GM18499 (cell line): ENCODE data around the gene ADAMTS2.
"Not testable (repeated sequence)": the region's sequence is repeated elsewhere in the genome, so short reads cannot be mapped to it uniquely, and the experiment has no call there.

ENCODE experiments used
- ATAC-seq: cut with Tn5 transposase; IDR thresholded peaks from one replicate; pipeline ENCODE4 v1.9.1; 2021; ENCODE audit warnings: moderate number of reproducible peaks; ENCODE audit not compliant: insufficient read depth, unreplicated experiment

ADAMTS2 gene

DNA sequence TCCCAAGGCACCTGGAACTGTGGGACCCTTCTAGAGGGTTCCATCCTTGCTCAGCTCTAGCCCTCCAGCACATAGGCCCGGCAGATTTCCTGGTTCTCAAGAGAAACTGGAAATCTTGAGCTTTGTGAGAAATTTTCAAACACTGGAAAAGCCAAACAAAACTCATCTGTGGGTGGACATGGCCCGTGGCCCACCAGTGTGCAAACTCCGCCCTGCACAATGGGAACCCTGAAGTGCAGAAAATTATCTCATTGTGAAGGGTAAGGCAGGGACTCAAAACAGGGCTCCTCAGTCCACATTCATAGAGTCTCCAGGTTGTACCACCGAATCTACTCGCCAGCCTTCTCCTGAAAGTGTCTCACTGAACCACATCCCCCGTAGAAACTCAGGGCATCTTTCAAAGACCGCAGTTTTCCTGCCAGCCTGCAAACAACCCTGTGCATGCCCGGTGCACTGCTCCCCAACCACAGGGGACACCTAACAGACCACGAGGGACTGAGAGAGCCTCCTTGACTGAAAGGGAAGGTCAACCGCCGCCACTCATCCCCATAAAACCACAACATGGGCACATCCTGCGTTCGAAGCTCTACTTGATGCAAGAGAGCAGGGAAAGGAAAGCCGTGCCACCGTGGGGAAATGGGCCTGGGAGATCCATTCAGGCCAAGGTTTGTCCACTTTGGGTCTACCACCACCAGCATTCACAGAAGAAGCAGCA, 18.1 kb downstream of the ADAMTS2 start:
- ATAC-seq = no peak

DNA sequence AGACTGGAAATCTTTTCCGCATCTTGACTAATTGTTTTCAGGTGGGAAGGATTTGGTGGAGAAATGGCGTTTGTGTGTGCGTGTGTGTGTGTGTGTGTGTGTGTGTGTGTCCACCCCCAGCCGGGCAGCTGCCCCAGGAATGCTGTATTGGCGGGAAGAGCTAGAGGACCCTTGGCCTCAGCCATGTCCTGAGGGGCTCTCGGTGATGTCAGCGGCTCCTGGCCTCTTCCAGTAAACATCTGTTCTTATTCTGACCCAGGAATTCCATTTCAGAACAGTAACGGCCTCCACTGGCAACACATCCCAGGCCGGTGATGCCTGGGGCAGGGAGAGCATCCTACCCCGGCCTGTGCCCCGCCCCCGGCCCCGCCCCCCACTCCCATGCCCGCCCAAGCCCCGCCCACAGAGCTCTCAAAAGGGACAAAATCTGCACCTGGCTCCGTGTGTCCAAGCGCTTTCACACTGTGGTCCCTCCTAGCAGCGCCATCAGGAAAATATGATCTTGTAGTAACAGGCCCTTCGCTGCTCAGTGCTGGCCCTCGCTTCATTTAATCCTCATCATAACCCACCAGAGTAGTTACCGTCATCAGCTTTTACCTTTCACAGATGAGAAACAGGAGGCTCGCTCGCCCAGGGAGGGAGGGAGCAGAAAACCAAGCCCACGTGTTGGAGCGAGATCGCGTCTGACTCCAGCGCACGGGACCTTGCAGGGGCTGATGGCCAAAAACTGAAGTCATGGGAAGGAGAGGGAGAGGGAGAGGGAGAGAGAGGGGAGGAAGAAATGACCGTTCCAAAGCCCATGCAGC, 18.9 kb downstream of the ADAMTS2 start:
- ATAC-seq = no peak

DNA sequence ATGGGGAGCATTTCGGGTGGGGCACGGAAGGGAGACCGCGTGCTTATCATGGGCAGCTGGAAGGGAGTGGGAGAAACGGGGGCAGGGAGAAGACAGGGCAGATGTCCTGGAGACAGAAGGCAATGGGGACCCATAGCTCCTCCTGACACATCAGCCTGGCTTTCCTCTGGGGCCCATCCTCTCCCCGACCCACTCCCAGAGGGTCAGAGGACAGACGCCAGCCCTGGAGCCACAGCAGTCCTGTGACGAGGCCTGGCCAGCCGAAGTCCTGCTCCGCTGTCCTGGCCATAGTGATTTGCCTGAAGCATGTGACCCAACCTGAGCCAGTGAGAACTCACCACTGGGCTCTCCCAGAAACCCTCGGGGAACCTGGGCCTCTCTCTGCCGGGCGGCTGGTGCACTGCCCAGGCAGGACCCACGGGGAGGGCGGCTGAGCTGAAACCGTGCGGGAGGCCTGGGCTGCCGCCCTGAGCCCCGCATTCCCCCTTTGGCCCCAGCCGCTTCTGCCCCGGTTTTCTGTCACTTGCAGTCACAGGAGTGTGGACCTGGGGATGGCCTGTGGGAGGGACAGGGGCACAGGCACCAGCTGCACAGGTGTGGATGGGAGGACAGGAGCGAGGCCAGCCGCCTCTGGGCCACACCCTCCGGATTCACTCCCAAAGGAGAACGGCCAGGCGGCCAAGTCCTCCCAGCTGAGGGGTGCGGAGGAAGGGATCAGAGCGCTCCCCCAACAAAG, 19.8 kb downstream of the ADAMTS2 start:
- ATAC-seq = no peak

DNA sequence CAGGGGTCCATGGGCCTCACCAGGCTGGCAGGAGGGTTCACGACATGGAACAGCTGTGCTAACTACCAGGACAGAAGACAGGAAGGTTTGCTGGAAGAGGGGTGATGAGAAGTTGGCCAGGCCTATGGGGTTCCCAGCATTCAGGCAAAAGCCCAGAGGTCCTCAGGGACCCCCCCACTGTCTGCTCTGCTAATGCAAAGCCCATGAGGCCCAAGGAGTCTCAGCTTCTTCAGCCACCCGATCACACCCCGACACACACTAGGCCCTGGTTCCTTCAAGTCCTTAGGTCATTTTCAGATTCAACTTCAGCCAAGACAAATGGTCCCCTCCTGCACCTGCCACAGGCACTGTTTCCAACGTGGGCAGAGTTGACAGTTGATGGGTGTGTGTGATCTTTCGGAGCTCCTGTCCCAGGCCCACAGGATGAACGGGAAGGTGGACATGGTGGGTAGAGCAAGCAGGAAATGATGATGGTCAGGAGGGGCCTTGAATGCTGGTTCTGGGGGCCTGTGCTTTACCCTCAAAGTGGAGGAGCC, 20.4 kb downstream of the ADAMTS2 start:
- ATAC-seq = no peak

DNA sequence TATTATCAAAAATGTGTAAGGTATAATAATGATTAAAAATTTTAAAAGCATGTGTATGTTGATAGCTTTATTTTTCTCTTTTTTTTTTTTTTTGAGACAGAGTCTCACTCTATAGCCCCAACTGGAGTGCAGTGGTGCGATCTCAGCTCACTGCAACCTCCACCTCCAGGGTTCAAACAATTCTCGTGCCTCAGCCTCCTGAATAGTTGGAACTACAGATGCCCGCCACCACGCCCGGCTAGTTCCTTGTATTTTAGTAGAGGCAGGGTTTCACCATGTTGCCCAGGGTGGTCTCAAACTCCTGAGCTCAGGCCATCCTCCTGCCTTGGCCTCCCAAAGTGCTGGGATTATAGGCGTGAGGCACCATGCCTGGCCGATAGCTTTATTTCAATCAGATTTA, 20.9 kb downstream of the ADAMTS2 start:
- not testable (repeated sequence) for ATAC-seq

DNA sequence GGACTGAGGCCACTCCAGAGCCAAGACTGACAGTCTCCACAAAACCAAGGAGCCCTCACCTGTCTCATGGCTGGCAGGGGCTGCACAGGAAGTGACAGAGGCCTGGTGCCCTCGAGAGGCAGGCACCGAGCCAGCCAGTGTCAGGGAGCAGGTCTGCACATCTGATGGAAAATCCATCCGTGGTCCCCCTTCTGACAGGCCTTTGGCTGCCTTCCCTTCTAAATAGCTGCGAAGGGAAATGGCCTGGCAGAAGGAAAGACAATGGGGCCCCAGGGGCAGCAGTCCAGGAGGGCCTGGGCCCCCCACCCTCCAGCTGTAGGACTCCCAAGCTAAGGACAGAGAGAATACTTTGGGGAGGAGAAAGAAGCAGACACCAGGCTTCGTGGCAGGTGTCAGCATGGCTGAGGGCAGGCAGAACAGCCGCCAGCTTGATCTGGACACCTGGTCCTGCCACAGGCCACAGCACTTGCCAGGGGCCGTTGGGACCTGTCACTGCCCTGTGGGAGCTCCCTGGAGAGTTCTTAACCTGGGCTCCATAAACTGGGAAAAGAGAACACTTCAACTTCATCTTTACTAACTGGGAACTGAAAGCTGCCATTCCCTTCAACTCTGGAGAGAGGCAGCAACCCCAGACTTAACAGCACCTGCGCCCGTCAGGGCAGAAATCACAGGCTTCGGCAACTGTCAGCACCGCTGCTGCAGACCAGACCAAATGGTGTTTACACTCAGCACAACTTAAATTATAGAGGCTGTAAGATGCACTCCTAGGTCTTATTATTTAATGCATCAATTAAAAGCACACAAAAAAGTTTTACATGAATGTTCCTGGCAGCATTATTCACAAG, 22.0 kb downstream of the ADAMTS2 start:
- no peak for ATAC-seq

DNA sequence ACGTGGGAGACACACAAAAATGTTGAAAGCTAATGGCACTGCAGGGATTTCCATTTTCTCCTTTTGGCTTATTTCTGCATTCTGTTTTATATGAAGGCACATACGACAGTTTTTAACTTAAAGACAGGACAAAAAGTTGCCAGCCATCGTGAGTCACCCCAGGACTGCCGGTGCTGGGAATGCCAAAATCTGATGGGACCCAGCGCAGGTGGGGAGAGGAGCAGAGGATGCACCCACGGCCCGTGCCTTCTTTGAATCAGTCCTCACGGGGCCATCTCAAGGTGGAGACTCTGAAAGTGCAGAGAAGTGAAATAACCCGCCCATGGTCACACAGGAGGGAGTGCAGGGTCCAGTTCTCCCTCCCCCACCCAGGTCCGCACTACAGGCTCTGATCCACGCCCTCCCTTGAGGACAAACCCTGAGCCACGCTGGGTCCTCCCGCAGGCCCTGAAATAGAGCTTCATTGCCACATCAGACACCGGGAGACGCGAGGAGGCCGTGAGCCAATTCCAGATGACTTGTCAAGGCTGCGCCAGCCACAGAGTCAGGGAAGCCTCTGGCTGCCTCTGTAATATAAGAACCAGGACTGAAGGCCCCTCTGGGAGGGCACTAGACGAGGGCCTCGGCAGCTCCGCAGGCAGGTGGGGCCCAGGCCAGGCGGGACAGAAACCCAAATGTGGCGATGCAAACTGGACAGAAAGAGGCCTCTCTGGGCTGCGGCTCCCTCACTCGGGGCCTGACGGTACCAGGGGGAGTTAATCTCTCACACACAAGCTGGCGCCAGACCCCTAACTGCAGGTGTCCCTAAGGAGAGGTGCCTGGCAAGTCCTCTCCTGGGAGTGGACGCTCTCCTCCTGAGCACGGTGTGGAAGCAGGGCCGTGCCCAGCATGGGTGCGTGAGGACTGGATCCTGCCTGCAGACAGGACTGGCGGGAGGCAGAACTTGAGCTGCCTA, 22.9 kb downstream of the ADAMTS2 start:
- no peak for ATAC-seq

DNA sequence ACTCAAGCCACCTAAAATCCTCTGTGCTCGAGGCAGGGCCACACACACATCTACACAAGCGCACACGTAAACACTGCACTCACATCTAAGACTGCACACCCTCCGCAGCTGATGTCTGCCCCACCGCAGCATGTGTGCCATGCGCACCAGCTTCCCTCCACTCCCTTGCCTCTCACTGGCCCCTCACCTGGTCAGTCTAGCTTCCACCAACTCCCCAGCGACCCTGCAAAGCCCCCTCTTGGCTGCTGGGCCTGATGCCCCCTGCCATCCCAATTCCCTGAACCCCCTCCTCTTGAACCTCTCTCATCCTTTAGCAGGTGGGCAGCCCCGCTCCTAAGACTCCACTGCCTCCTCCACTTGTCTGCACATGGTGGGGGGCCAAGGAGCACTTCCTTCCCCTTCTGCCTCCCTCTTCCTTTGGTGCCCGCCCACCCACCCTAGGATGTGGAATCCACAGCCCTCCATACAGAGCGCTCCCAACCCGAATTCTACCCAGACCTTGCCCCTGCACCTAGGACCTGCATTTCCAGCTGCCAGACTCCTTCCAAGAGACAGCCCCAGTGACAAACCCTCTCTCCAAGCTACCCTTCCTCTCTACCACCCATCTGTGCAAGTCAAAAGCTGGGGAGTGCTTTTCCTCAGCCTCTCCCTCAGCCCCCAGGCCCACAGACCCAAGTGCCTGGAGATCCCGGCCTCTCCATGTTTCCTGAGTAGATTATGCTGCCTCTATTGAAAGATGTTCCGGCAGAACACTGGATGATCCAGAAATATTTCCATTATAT, 23.9 kb downstream of the ADAMTS2 start:
- ATAC-seq = no peak

DNA sequence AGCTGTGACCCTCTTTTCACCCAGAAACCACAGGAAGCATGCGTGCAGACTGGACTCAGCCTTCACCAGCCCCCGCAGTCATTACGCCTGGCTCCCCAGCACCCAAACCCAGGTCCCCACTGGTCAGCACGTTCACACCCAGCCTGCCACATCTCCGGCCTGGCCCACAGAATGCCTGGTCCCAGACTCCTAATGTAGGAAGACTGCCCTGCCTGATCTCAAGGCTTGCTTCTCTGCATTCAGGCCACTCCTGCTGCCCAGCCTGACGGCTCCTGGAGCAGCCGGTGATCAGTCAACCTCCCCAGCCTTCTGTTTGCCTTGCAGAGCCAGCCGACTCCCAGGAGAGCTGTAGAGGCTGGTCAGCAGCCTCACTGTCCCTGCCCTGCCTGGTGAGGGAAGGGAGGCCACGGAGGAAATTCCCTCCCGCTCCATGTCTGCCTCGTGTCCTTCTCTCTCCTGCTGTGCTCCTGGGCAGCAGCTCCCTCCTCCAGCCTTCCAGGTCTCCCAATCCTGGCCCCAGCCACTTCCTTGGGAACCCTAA, 25.4 kb downstream of the ADAMTS2 start:
- ATAC-seq = no peak

DNA sequence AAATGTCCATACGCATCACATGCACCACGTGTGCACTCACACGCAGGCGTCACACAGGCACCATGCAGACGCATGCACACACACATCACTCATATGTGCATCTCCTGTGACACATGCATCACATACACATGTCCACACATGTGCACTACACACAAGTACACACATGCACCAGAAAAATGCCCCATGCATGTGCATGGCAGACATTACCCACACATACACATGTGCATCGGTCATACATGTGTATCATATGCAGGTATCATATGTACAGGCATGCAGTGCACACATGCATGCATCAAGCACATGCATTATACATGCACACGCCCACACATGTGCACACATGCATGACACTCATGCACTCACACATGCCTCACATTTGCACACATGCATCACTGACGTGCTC, 26.1 kb downstream of the ADAMTS2 start:
- ATAC-seq = no peak

DNA sequence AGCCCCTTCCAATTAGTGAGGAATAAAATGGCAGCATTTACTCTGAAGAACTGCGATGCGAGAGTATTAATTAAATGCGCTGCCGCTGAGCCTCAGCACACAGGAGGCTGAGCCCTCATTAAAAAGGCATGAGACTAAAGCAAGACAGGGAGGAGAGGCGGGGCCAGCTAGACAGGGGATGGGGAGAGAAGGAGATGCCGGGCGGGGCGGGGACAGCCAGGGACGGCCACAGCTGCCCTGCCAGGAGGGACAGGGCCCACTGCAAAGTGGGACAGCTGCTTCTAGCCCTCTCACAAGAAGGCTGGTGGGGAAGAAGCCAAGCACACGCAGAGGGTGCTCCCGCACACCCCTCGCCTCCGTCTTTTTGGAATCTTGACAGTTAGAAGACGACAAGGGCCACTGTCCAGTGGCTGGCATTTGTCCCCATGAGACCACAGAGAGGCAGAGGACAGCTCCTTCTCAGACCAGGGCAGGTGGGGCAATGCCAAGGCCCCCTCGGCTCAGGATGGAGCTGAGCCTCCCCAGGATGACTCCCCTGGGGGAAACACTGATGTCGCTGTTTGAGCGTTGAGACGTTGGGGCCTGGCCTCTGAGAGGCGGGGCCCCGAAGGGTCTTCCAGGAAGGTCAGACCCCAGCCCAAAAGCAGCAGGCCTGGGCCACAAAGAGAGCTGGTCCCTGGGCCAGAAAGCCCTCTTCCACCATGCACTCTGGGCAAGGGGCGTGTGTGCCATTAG, 26.9 kb downstream of the ADAMTS2 start:
- ATAC-seq = no peak

DNA sequence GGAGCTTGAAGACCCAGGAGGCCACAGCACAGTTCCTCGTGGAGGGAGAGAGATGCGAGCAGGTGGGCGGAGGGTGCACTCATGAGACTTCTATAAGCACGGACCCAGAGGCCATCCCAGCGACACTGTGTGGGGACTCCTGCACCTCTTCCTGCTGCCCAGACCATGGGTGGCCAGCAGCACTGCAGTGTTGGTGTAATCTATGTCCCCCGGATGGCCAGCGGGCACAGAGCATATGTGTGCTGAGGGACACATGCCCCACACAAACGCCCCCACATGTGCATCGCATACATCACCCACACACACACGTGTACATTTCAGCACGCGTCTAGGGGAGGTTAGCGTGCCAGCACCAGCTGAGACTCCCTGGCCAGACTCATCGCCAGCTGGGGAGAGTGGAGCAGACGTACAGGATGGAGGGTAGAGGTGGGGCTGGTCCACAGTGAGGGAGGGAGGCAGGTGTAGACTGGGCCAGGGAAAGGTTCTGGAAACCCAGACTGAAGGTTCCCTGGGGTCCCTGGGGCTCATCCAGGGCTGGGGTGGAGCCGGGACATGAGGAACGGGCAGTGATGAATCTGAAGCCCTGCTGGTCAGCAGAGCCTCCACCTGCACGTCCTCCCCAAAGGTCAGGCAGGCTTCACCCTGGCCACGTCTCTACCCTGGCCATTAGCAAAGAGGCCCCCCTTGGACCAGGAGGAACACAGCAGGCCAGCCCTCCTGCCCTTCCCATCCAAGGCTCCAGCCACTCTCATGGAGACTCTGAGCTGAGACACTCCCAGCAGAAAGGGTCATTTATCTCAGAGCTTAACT, 27.6 kb downstream of the ADAMTS2 start:
- ATAC-seq = no peak

DNA sequence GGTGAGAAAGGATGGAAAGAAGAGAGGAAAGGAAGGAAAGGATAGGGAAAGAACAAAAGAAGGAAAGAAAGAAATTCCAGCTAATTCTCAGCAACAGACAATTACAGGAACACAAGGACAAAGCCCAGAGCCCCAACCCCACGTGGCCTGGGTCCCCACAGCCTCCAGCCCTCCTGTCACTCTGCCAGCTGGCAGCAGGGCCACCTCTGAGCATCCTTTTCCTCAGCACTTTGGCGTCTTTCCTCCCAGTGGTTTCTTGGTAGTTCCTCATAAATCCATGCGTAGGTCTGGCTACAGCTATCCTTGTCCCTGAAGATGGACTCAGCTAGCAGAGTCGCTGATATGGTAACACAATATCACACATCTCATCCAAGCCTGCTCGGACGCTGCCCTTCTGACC, 28.3 kb downstream of the ADAMTS2 start:
- no peak for ATAC-seq

DNA sequence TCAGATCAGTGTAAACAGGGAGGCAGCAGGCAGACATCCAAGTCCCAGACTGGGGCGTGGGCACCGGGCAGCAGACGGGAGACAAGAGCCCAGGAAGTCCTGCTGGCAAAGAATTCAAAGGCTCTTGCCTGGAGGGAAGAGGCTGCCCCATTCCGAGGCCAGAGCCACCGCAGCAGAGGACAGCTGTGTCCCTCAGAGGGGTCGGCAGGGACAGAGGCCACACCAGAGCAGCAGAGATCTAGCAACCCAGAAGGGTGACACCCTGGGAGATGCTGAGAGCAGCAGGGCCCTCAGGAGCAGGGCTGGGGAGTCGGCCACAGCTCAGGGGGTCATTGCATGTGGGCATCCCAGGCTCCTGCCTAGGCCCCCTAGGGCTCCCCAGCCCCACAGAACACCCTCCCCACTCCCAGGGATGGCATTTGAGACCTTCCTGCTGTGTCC, 29.1 kb downstream of the ADAMTS2 start:
- no peak for ATAC-seq

DNA sequence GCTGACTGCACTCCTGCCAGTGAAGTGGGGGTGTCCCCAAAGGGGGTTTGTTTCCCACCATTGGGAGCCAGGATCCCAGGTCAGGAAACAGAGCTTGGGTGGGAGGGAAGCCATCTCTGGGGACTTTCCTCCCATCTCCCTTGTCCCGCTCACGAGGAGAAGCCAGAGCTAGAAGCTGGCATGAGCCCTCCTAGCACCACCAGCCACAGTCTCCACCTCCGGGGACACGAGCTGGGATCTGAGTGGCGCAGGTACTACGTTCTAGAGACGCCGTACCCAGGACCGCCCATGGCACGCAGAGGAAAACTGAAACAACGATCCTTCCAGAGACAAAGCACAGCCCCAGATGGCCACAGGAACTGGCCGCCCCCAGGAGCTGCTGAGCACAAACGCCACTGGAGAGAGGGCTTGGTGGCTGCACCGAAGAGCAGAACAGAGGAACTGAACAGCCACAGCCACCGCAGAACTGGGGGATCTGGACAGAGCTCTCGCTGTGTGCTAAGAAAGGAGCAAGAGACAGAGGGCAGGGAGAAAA, 29.8 kb downstream of the ADAMTS2 start:
- ATAC-seq = no peak
